OCI-LY7 (cell line): ENCODE measurements around the gene INTS7. TPM values are rescaled to one million over a fixed set of nuclear protein-coding genes. Genes with fewer than 3 reads are reported as not detected.

Experiments
- BruUV-seq: library from RNA; stranded (reverse); fragments of 400-500 nt; replicated peaks from 2 replicates; lab custom pipeline; 2021; lab: Mats Ljungman, UMichigan
- CTCF ChIA-PET: fragments of 300-600 bp; sonication (Branson Sonifier 250); formaldehyde crosslinking; loops from one replicate; lab custom pipeline; 2022; ENCODE audit warnings: antibody characterized with exemption; ENCODE audit not compliant: unreplicated experiment; lab: Charles Lee
- POLR2A ChIA-PET: fragments of 300-600 bp; sonication (Branson Sonifier 250); formaldehyde crosslinking; loops from one replicate; lab custom pipeline; 2022; ENCODE audit warnings: antibody characterized with exemption; lab: Charles Lee
- DNase-seq: peaks from one replicate; pipeline ENCODE4 v3.0.0-alpha.2; 2015; ENCODE audit warnings: low spot score
- H2AFZ ChIP-seq: fragments of 200-600 bp; sonication (generic), shearing (Covaris generic); 2 replicates; pipeline ENCODE4 v1.6.1; 2014; ENCODE audit warnings: mild to moderate bottlenecking, antibody characterized with exemption, low read length, moderate library complexity
- H3K27ac ChIP-seq: fragments of 200-600 bp; sonication (generic); 2 replicates; pipeline ENCODE4 v1.5.1; 2014; ENCODE audit warnings: mixed run types, low read depth, mild to moderate bottlenecking, moderate library complexity, low read length, inconsistent platforms; ENCODE audit not compliant: poor library complexity, severe bottlenecking
- H3K36me3 ChIP-seq: fragments of 200-600 bp; sonication (generic); 2 replicates; pipeline ENCODE4 v1.6.1; 2014; ENCODE audit warnings: mild to moderate bottlenecking, antibody characterized with exemption, low read length, moderate library complexity, mixed read lengths; ENCODE audit not compliant: insufficient read depth
- H3K4me1 ChIP-seq: fragments of 200-600 bp; sonication (generic); 2 replicates; pipeline ENCODE4 v1.5.1; 2014; ENCODE audit warnings: mild to moderate bottlenecking, low read length; ENCODE audit not compliant: insufficient read depth, poor library complexity, severe bottlenecking
- H3K4me2 ChIP-seq: fragments of 200-600 bp; sonication (generic); 2 replicates; pipeline ENCODE4 v1.6.1; 2014; ENCODE audit warnings: mild to moderate bottlenecking, low read length
- H3K4me3 ChIP-seq: fragments of 200-600 bp; sonication (generic); 2 replicates; pipeline ENCODE4 v1.5.1; 2014; ENCODE audit warnings: mild to moderate bottlenecking, low read depth, low read length; ENCODE audit not compliant: poor library complexity, severe bottlenecking
- H3K79me2 ChIP-seq: fragments of 200-600 bp; sonication (generic); 2 replicates; pipeline ENCODE4 v1.6.1; 2016; ENCODE audit warnings: low read depth, mild to moderate bottlenecking, low read length, moderate library complexity, mixed read lengths; ENCODE audit not compliant: insufficient read depth
- H3K9me2 ChIP-seq: fragments of 200-600 bp; sonication (generic); 2 replicates; pipeline ENCODE4 v1.6.1; 2016; ENCODE audit warnings: mild to moderate bottlenecking, low read length, mixed read lengths; ENCODE audit not compliant: insufficient read depth
- H3K9me3 ChIP-seq: fragments of 200-600 bp; sonication (generic); 2 replicates; pipeline ENCODE4 v1.6.1; 2014; ENCODE audit warnings: mild to moderate bottlenecking, mixed run types, low read length, mixed read lengths
- H4K20me1 ChIP-seq: fragments of 200-600 bp; sonication (generic); 2 replicates; pipeline ENCODE4 v1.6.1; 2014; ENCODE audit warnings: mild to moderate bottlenecking, antibody characterized with exemption, low read length, moderate library complexity, mixed read lengths; ENCODE audit not compliant: insufficient read depth
- EZH2phosphoT487 ChIP-seq: fragments of 200-600 bp; sonication (generic); IDR thresholded peaks from 2 replicates; pipeline ENCODE4 v1.6.1; 2018; ENCODE audit warnings: low read depth, borderline replicate concordance, mild to moderate bottlenecking, mixed run types, antibody characterized with exemption, low read length, moderate library complexity, mixed read lengths
- intact Hi-C: fragments of 100-400 bp; cut with micrococcal nuclease; formaldehyde crosslinking; loops from one replicate; pipeline ENCODE4 v1.10.0; 2022; ENCODE audit not compliant: unreplicated experiment
- total RNA-seq, 2 experiments: library from RNA; depleted of rRNA in 1 of 2; stranded (reverse); fragments of >200 nt in 1 of 2; shearing (Covaris generic) in 1 of 2; gene quantifications; 2 replicates each; pipeline ENCODE4 v1.2.3, GENCODE V29; 2014 to 2022
- TF ChIP-seq, protein P1 (sequence below): fragments of 200-600 bp; sonication (generic); conservative IDR thresholded peaks from 2 replicates; pipeline ENCODE4 v1.5.1; 2014; ENCODE audit warnings: mild to moderate bottlenecking, antibody characterized with exemption, low read length, moderate library complexity, mixed read lengths

INTS7 gene
- total RNA-seq, 2 experiments from 2014 or later, result 17.8 to 25.8 TPM

DNA sequence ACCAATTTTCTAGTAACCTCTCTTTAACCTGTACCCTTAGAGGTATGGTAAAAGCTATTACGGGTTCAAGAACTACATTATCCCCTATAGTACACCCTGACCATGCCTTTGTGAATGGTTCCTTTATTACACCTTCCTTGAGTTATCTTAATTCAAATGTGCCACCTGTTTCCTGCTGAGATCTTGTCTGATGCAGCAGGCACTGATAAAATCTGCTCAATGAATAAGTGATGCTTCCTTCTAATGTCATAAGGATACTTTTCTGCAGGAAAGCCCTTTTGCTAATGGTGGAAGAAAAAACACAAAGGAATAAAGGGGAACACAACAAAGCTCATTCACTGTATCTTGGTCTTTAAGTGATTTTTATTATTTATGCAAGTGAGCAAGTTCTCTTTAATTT, 25.8 kb downstream of the INTS7 start:
- Histone ChIP-seq H3K4me2 (no peak overlapping the region), H3K9me2 (no peaks in the 10 kb centered on the region), H3K79me2 (no peaks in the 10 kb centered on the region), H3K9me3 (no peaks in the 10 kb centered on the region), H3K27ac (no peak overlapping the region), H3K36me3 (peaks cover 80% of the 10 kb centered on the region), H4K20me1 (0 out of 2 replicates have a peak, but pooled peaks cover 4% of the 10 kb centered on the region), H3K4me1 (no peaks in the 10 kb centered on the region), H2AFZ (no peak overlapping the region), H3K4me3 (no peak overlapping the region)
- DNase-seq, result no peak
- TF ChIP-seq, protein P1, sequence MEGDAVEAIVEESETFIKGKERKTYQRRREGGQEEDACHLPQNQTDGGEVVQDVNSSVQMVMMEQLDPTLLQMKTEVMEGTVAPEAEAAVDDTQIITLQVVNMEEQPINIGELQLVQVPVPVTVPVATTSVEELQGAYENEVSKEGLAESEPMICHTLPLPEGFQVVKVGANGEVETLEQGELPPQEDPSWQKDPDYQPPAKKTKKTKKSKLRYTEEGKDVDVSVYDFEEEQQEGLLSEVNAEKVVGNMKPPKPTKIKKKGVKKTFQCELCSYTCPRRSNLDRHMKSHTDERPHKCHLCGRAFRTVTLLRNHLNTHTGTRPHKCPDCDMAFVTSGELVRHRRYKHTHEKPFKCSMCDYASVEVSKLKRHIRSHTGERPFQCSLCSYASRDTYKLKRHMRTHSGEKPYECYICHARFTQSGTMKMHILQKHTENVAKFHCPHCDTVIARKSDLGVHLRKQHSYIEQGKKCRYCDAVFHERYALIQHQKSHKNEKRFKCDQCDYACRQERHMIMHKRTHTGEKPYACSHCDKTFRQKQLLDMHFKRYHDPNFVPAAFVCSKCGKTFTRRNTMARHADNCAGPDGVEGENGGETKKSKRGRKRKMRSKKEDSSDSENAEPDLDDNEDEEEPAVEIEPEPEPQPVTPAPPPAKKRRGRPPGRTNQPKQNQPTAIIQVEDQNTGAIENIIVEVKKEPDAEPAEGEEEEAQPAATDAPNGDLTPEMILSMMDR, result no peak
- TF ChIP-seq EZH2phosphoT487, result no peak
- intact Hi-C loops, result no loop called here
- ChIA-PET POLR2A (interaction anchor here (1.1 to 1.9 kb wide), 3 partner anchors 17 to 26 kb away, joined by 3 to 7 read pairs (median 4); partner anchors contain the start of genes DTL and INTS7), CTCF (interaction anchor here (1.3 kb wide), 1 partner anchor 329 kb away, joined by 3 read pairs; no protein-coding TSS in a partner anchor)
- no TSS peak for BruUV-seq

DNA sequence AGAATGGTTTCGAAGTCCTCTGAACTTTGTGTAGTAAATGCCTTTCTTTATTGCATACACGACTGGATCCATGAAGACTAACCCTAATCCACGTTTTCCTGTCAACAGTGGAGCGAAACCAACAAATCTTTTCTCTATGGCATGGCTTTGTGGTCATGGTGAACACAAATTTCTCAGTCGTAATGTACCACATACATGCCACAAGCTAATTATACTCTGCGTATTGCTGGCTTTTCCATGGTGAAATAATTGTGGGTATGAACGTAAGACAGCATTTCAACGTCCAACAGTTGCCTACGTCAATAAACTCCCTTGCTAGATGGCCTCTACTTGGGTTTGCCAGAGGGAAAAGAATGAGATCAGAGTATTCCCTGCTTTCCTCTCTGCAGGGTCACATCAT, 27.5 kb downstream of the INTS7 start:
- H2AFZ ChIP-seq, result no peak overlapping the region
- no peak overlapping the region for H3K4me2 ChIP-seq
- BruUV-seq, result no TSS peak
- H3K36me3 ChIP-seq, result peaks cover 81% of the 10 kb centered on the region
- DNase-seq, result no peak
- H3K4me3 ChIP-seq, result no peak overlapping the region
- POLR2A ChIA-PET, result no interaction called here
- CTCF ChIA-PET, result no interaction called here
- no peaks in the 10 kb centered on the region for H3K4me1 ChIP-seq
- no peak overlapping the region for H3K27ac ChIP-seq
- H3K9me3 ChIP-seq, result no peaks in the 10 kb centered on the region
- 0 out of 2 replicates have a peak, but pooled peaks cover 4% of the 10 kb centered on the region for H4K20me1 ChIP-seq
- TF ChIP-seq, protein P1, result no peak
- TF ChIP-seq EZH2phosphoT487, result no peak
- intact Hi-C loops, result no loop called here
- no peaks in the 10 kb centered on the region for H3K79me2 ChIP-seq
- no peaks in the 10 kb centered on the region for H3K9me2 ChIP-seq

DNA sequence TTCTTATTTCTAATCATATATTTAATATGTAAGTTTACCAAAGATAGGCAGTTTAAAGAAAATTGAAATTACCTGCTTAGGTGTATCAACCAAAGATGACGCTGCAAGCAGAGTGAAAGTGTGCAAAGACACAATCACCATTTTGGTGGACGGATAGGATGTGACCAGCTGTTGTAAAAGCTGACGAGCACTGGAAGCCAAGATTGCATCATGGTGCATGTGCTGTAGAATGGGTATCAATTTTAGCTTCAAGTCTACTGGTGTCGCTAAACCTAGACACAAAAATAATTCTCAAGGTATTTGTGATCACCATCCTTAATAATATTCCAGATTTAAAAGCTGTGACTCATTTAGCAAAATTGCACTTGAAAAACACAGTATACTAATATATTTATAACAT, 28.2 kb downstream of the INTS7 start:
- Histone ChIP-seq H3K36me3 (peaks cover 84% of the 10 kb centered on the region), H4K20me1 (0 out of 2 replicates have a peak, but pooled peaks cover 1% of the 10 kb centered on the region), H3K4me2 (no peak overlapping the region), H3K27ac (no peak overlapping the region), H3K79me2 (no peaks in the 10 kb centered on the region), H3K9me2 (no peaks in the 10 kb centered on the region), H2AFZ (no peak overlapping the region), H3K9me3 (no peaks in the 10 kb centered on the region), H3K4me3 (no peak overlapping the region), H3K4me1 (no peaks in the 10 kb centered on the region)
- POLR2A ChIA-PET, result no interaction called here
- no peak for TF ChIP-seq EZH2phosphoT487
- TF ChIP-seq, protein P1, result no peak
- no TSS peak for BruUV-seq
- intact Hi-C loops, result no loop called here
- DNase-seq, result no peak
- CTCF ChIA-PET, result no interaction called here
